SKM-1 (cell line): ENCODE results near the gene OR10AD1.
A peak's percentile ranks its signal among the peaks of the same experiment; 100 is the strongest.
"Not testable (repeated sequence)": the region's sequence is repeated elsewhere in the genome, so short reads cannot be mapped to it uniquely, and the experiment has no call there.

Experiments
- DNase-seq: peaks from one replicate; lab custom pipeline; 2025; ENCODE audit not compliant: unreplicated experiment; lab: John Stamatoyannopoulos, UW

The OR10AD1 gene

GRCh38 chr12:48163150-48163747 lies 39.8 kb downstream of the OR10AD1 start:
- no peak for DNase-seq

GRCh38 chr12:48160807-48161206 lies 42.3 kb downstream of the OR10AD1 start:
- no peak for DNase-seq

- DNase-seq, result no peak
Observed at GRCh38 chr12:48160046-48160445, 43.0 kb downstream of the OR10AD1 start.

GRCh38 chr12:48157889-48158370 lies 45.2 kb downstream of the OR10AD1 start:
- DNase-seq, result no peak

- peak; percentile 88 for DNase-seq
Observed at GRCh38 chr12:48157018-48157888, 45.8 kb downstream of the OR10AD1 start, which contains the start of gene ASB8. TSS of gene ASB8 (minus strand) at chr12:48157515. CDS start at chr12:48153496, 4,019 bp downstream.

GRCh38 chr12:48156652-48157017 lies 46.5 kb downstream of the OR10AD1 start:
- no peak for DNase-seq

GRCh38 chr12:48155786-48156185 lies 47.3 kb downstream of the OR10AD1 start:
- DNase-seq, result not testable (repeated sequence)
